NCI-H460 (cell line): Measurements from ENCODE around the gene HYDIN. TPM values are rescaled to one million over a fixed set of nuclear protein-coding genes. Genes with fewer than 3 reads are reported as not detected.
"Not testable (repeated sequence)": the region's sequence is repeated elsewhere in the genome, so short reads cannot be mapped to it uniquely, and the experiment has no call there.

Source experiments
- DNase-seq: peaks from one replicate; pipeline ENCODE4 v3.0.0-alpha.2; 2016; ENCODE audit warnings: low read depth; ENCODE audit errors: extremely low read depth
- total RNA-seq: library from RNA; depleted of rRNA; stranded (reverse); fragments of >200 nt; shearing (Covaris generic); gene quantifications from 2 replicates; pipeline ENCODE4 v1.2.3, GENCODE V29; 2014

Gene HYDIN
- total RNA-seq, 1 experiment from 2014 or later, result 0.62 TPM

DNA sequence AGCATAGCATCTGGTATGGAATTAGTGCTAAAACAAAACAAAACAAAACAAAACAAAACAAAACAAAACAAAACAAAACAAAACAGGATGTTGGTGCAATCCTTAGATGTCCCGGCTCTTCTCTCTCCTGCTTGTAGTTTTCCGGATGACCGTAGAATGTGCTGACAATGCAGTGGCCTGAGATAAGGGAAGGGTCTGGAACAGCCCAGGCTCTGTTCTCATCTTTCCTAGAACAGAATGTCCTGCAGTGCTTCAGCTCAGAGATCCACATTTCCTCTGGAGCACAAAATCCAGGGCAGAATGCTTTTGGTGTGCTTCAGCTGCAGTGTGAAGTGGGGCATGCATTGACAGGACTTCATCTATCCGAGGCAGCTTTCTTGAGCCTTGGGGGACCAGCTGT lies 345.9 kb downstream of the HYDIN start:
- not testable (repeated sequence) for DNase-seq

DNA sequence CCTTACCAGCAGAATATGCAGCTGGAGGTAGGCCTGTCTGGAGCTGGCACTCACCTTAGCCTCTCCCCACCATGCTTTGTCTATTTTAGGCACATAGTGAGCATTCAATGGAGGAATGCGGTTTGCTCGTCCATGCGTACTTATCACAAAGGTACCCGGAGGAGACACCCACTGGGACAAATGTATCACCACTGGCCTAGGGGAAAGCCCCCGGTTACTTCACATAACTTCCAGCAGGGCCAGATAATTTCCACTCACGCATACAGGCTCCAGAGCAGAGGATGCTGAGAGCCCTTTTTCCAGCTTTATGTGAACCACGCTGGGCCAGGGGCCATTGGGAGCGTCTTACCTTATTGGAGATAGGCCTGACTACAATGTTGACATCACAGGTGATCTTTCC lies 348.2 kb downstream of the HYDIN start:
- not testable (repeated sequence) for DNase-seq

DNA sequence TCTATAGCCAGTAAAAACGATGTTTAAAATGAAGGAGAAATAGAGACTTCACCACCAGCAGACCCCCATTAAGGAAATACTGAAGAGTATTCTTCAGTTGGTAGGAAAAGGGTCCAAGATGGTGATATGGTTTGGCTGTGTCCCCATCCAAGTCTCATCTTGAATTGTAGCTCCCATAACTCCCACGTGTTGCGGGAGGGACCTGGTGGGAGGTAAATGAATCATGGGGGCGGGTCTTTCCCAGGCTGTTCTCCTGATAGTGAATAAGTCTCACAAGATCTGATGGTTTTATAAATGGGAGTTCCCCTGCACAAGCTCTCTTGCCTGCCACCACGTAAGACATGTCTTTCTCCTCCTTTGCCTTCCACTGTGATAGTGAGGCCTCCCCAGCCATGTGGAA lies 352.6 kb downstream of the HYDIN start:
- not testable (repeated sequence) for DNase-seq

DNA sequence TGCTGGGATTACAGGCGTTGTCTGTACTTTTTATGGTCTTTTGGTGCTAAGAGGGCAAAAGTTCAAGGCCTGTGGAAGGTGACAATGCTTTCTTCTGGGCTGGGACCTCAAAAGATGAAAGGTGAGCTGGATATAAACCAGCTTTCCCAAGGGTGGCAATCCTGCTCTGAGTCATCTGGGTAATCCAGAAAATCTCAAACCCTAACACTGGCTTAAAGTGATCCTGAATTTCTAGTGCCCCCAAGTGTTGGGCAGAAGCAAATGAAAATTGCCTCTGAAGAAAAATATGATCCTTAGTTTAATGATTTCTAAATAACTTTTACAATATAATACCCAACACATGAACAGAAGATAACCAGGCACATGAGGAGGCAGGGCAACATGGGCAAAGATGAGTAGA lies 354.1 kb downstream of the HYDIN start:
- DNase-seq, result not testable (repeated sequence)

DNA sequence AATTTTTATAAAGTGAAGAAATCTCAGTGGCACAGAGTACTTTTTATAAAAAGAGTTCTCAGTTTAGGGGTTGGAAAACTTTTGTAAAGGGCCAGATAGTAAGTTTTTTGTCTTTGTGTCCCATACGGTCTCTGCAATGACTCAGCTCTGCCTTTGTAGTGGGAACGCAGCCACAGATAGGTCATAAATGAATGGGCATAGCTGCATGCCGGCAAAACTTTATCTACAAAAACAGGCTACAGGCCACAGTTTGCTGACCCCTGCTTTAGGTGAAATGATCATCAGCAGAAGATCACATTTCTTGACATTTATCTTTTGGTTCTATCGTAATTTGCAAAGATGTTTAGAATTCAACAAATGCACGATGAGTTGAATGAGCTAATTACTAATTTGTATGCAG lies 365.8 kb downstream of the HYDIN start:
- DNase-seq, result not testable (repeated sequence)

DNA sequence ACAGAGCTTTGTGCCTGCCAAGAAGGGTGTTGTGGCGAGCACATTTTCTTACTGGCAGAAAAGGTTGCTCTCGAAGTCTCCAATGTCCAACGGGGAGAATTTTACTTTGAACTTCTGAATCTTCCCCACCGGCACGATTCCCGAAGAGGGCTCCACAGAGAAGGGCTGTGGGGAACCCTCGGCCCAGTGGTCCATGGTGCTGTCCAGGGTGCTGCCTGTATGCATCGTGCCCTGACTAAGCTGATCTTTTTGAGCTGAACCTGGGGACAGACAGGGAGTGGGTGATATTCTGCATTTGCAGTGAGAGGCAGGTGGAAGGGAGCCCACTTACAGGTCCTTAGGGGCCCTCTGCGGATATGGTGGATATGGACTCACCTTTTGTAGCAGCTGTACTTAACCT lies 368.5 kb downstream of the HYDIN start:
- not testable (repeated sequence) for DNase-seq

DNA sequence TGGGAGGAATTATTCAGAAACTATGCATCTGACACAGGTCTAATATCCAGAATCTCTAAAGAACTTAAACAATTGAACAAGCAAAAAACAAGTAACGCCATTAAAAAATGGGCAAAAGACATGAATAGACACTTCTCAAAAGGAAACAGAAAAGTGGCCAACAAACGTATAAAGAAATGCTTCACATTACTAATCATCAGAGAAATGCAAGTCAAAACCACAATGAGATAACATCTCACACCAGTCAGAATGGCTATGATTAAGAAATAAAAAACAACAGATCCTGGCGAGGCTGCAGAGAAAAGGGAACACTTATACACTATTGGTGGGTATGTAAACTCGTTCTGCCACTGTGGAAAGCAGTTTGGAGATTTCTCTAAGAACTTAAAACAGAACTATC lies 379.2 kb downstream of the HYDIN start:
- DNase-seq, result not testable (repeated sequence)

DNA sequence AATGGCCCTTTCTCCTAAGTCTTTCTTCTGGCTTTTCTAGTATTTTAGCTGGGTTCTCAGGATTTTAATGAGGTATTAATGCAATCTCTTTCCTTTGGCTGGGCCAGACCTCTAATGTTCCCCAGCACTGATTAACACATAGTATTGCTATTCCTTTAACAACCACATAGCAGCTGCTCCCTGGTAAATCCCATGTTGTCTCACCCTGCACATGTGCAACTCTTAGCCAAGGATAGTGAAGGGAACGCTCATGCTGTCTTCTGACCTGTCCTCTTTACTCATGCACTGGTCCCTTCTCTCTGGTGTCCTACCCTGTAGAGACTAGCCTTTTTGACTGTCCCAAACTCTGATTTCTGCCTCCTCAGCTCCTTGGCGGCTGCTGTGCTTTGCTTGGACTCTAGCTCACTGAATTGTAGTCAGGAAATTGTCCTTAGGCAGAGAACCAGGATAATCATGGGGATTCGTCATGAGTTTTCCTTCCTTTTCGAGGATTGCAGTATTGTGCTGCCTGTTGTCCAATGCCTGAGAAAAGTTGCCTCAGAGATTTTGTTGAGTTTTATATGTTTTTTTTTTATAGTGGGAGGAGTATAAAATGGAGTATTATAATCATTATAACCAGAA lies 406.9 kb downstream of the HYDIN start:
- not testable (repeated sequence) for DNase-seq

DNA sequence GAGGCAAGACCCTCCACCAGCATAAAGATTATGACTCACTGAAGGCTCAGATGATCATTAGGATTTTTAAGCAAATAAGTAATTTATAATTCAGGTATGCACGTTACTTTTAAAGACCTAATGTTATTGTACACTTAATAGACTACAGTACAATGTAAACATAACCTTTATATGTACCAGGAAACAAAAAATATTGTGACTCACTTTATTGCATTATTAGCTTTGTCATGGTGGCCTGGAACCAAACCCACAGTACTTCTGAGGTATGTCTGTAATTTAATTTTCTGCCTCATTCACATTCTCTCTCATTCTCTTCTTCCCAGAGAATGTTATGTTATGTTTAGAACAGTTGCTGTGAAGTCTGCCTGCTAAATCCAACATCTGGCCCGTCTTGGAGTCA lies 407.8 kb downstream of the HYDIN start:
- DNase-seq, result not testable (repeated sequence)

DNA sequence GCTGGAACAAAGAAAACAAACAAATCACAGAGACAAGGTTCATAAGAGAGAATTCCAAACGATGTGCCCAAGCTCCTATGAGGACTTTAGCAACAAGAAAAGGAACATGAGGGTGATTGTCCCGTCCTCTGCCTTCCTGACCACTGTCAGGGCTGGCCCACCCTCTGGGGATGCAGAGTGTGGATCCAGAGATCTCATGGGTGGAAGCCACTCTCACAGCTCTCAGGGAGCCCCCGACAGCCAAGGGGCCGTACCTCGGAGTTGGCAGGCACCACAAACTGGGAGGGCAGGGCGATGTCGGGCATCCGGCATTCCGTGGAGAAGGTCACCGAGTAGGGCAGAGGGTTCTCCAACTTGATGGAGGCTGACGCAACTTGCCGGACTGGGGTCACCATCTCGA lies 412.4 kb downstream of the HYDIN start:
- DNase-seq, result not testable (repeated sequence)

DNA sequence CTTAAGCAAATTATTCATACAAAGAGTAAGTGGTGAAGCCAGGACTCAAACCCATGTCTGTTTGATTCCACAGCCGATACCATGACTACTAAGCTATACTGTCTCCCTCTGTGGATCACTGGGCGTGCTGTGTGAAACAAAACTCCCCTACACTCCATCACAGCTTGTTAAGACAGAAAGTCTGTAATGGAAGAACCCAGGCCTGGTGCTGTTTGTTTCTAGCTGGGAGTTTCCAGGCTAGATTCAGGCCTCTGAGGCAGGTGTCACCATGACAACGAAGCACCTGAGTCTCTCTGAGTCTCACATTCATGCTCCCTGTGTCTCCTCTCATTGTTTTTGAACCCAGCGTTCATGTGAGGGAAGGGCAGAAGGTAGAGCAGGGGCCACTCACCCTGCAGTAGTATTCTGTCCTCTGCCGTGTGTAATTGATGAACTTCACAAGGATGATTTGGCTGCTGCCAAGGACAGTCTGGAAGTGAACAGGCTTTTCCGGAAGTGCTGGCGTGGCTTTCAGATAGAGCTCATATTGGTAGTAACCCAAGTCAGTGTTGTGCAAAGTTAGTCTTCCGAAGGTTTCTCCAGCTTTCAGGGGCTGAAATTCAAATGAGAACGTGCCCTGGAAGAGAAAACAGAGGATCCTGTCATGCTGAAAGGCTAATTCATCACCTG lies 421.0 kb downstream of the HYDIN start:
- DNase-seq, result no peak

DNA sequence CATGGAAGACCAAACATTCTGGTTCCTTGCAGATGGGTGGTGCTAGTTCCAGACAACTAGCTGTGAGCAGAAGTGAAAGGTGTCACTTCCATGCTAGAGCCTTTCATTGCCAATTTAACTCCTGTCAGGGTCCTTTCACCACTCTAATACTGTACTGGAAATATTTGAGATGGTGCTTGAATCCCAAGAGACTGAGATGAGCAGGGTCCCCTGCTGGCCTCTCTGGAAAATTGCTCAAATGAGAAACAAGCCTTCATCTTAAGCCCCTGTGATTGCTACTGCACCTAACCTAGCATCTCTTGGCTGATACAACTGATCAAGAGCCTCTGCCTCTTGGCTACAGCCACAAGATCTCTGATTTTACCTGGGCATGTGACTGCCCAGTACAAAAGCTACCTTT lies 422.2 kb downstream of the HYDIN start:
- DNase-seq, result no peak

DNA sequence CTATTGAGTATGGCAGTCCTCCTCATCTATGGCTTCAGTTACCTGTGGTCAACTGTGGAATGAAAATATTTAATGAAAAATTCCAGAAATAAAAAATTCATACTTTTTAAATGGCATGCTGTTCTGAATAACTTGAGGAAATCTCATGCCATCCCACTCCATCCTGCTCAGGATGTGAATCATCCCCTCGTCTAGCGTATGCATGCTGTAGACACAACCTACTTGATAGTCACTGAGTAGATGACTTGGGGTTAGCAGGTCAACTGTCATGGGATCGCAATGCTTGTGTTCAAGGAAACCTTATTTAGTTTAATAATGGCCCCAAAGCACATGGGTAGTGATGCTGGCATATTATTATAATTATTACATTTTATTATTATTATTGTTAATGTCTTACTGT lies 424.7 kb downstream of the HYDIN start:
- no peak for DNase-seq

DNA sequence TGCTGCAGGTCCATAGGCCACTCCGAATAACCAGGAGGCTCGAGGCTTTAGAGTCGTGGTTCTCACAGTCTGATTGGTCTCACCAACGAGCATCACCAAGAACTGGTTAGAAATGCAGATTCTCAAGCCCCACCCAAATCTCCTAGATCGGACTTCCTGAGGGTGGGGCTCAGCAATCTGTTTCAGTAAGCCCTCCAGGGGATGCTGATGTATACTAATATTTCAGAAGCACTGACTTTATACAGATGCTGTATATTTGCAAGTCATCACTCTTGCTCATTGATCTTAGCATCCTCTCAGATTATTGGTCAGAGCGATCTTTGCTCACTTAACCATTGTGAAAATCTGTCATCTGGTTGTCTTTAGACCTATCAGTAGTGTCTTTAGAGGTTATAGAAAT lies 425.1 kb downstream of the HYDIN start:
- no peak for DNase-seq

DNA sequence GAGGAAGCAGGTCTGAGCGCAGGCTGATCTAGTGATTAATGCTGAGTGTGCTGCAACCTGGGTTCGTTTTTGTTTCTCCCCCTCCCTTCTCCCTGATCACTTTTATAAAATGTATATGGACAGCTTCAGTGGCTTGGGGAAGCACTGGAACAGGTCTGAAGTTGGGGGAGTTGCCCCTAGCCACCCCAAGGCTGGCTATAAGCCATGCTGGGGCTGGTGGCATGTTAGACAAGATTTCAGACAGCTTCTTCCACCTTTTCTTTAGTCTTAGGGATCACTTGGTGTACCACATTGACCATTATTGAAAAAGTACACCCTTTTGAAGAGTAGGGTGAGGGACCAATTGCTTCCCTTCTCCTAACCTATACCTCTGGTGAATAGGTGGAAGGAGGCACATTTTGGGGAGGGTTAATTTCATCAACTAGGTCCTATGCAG lies 425.8 kb downstream of the HYDIN start:
- DNase-seq, result no peak

DNA sequence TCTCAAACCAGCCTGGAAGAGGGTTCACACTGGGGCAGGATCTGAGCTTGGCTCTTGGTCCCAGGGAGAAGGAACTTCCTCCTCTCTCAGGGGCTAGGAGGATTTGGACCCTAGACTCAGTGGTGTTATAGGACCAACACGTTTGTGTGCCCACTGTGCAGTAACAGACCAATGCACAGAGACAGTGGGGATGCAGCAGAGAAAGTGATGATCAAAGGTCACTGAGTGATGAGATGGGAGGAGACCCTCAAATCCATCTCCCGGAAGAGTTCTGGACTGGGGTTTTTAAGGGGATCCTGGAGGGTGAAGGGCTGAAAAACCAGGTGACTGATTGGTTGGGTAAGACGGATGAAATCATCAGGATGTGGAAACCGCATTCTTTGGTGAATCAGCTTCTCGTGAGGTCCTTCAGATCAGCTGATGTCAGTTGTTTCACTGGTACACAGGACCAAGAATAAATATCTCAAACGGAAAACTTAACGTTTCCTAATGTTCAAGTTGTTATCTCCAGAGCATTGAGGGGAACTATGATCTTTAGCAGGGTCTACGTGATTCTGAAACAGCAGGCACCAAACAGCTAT lies 426.3 kb downstream of the HYDIN start:
- no peak for DNase-seq

DNA sequence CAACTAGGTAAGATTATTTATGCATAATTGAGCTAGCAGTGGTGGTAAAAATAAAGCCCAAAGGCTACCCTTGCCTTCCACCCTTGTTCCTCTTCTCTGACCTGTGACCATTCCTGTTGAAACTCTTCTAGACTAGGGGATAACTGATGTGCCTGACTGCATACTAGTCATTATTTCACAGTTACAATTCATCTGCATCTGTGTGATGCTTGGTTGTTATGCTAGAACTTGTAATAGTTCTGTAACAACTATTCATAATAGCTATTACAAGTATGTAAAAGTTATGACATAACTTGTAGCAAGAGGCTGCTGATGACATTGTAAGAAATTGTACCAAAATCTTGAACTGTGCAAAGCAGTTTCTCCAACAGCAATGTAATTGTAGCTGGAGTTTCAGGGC lies 427.2 kb downstream of the HYDIN start:
- no peak for DNase-seq

DNA sequence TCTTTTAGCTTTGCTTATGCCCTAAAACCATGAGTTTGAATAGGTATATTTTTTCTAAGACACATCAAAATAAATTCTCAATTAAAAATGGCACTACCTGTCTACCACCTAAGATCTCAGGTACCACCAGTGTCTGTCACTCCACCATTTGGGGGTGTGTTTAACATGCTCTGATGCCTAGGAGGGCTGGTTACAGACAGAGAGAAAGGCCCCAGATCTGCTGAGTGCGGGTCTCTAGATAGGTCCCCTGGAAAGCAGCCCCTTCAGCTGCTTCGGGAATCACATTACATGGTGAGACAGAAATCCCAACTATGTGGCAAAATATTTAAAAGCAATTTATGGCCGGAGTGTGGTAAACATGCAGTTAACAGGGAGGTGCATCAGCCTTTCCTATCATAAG lies 428.9 kb downstream of the HYDIN start:
- no peak for DNase-seq

DNA sequence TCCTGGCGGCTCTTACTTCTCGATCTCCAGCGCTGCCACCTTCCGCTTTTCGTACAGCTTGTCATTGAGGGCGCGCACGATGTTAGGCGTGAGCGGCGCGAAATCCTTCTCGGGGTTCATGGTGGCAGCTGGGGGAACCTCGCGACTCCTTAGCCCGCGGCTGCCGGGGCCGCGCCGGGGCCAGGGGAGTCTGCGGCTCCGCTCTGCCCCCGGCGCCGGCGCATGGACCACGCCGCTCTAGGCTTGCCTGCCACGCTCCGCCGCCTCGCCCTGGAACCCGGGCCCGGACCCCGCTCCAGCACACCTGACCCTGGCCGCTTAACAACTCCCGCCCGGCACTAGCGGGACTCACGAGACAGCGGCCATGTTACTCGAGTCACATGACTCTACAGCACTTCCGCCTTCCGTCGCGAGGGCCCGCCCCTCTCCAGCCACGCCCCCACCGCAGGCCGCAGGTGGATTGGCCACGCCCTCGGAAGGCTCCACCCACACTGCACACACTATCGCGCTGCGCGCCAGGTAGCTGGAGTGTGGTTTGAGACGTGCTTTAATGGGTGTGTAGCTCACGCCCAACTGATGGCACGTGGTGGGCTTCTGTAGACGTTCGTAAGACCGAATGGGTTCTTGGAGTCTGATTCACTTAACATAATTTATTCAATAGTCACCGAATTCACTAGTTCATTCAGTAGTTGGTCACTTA lies 429.6 kb downstream of the HYDIN start, which contains the start of gene VAC14:
VAC14 (minus strand) TSS at position 378 of the 700 bp plus-strand sequence; CDS start at position 120, 258 bp downstream.
- peak; percentile 79 for DNase-seq

DNA sequence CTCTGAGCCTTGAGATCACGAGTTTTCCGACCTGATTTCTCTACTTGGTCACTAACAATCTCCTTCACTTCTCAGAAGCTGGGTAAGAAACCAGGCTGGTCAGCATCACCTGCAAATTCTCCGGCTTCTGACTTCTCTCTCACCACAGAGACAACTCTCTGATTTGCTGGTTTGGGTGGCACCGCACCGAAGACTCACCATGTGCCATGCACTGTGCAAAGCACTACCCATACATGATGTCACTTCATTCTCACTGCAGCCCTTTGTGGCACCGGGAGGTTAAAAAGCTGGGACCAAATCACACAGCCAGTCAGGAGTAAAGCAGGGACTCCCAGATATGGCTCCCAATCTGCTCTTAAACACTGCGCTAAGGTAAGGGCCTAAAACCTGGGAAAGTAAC lies 430.2 kb downstream of the HYDIN start:
- no peak for DNase-seq

DNA sequence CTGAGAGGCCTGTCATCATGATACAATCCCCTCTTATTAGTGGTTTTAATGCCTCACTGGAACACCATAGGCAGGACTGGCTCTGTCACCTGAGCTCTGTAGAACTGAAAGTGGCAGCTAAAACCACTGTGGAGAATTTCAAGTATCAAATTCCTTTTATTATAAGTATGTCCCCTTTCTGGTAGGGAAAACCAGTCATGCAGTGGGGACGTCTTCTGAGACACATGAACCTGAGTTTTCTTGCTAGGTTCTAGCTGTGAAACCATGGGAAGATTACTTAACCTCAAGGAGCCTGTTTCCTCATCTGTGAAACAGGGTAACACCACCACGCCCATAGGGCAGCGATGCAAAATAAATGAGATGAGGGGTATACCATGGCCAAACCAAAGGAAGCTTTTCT lies 434.2 kb downstream of the HYDIN start:
- no peak for DNase-seq
